ENCODE data around the gene DCDC1. TPM values are rescaled to one million over a fixed set of nuclear protein-coding genes. Genes with fewer than 3 reads are reported as not detected.

Gene DCDC1
- total RNA-seq, 1 donor from 2014 or later, result not detected

DNA sequence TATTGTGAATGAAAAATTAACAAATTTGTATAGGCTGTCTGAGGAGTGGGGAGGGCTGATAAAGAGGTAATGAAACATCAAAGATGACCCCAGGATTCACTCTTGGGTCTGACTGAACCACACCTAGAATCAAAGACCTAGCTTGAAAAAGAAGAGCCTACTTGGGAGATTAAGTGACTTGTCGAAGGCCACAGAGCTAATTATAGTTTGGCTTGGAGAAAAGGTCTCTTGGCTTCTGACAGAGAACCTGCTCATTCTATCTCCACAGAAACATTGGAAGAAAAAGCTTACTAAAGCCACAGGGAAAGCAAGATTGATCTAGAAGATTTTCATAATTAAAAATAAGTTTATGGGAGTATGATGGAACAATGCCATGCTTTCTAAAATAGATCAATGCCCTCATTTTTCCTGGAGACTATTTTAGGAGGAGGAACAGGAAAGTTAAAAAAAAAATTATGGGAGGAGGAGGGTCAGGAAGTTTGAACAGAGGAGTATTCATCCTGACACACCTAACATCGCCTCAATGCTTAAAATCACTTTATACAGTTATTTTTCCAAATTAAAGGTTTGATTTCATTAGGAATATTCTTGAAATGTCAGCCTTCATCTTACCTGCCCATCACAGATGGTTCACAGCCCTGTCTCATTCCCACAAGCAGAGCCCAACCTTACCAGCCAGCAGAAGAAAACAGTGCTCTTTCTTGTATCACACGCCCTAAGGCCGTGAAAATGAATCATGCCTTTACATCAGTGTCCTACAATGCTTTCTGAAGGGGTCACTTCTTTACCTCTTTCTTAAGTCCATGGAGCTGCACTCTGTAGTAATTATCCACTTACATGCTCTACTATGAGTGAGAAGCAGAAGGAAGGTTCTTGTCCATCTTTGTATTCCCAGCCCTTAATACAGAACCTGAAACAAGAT, 552.3 kb downstream of the DCDC1 start:
- H3K27me3 ChIP-seq (ENCODE audit: control insufficient read depth in 3 of 3, insufficient read depth in 3 of 3, low read length in 3 of 3), result no peaks in the 10 kb centered on the region
- H3K27ac ChIP-seq (ENCODE audit: low read depth, low read length), result peak overlapping the region; percentile 8
- H3K4me1 ChIP-seq (ENCODE audit: control insufficient read depth in 3 of 3, insufficient read depth in 3 of 3, low read length in 3 of 3), result peaks cover 14 to 22% (median 19%) of the 10 kb centered on the region in 3 donors
- no peak overlapping the region for H3K9ac ChIP-seq (ENCODE audit: low read depth in 1 of 3, low read length in 3 of 3)
- no peak overlapping the region for H3K4me3 ChIP-seq (ENCODE audit: low read length in 3 of 3)
- no peaks in the 10 kb centered on the region for H3K36me3 ChIP-seq (ENCODE audit: control insufficient read depth in 3 of 3, insufficient read depth in 3 of 3, low read length in 3 of 3)
- H3K9me3 ChIP-seq (ENCODE audit: control insufficient read depth in 3 of 3, low read length in 3 of 3), result no peaks in the 10 kb centered on the region

- Histone ChIP-seq H3K27ac (ENCODE audit: low read depth, low read length) (no peak overlapping the region), H3K36me3 (ENCODE audit: control insufficient read depth in 3 of 3, insufficient read depth in 3 of 3, low read length in 3 of 3) (no peaks in the 10 kb centered on the region)
Observed at GRCh38 chr11:30815619-30816018, 553.9 kb downstream of the DCDC1 start.

GRCh38 chr11:30814737-30815136, 554.8 kb downstream of the DCDC1 start:
- Histone ChIP-seq H3K9ac (ENCODE audit: low read depth in 1 of 3, low read length in 3 of 3) (no peak overlapping the region), H3K27ac (ENCODE audit: low read depth, low read length) (no peak overlapping the region), H3K27me3 (ENCODE audit: control insufficient read depth in 3 of 3, insufficient read depth in 3 of 3, low read length in 3 of 3) (no peaks in the 10 kb centered on the region), H3K4me1 (ENCODE audit: control insufficient read depth in 3 of 3, insufficient read depth in 3 of 3, low read length in 3 of 3) (peaks cover 10 to 28% (median 19%) of the 10 kb centered on the region in 3 donors), H3K4me3 (ENCODE audit: low read length in 3 of 3) (no peak overlapping the region), H3K36me3 (ENCODE audit: control insufficient read depth in 3 of 3, insufficient read depth in 3 of 3, low read length in 3 of 3) (no peaks in the 10 kb centered on the region), H3K9me3 (ENCODE audit: control insufficient read depth in 3 of 3, low read length in 3 of 3) (no peaks in the 10 kb centered on the region)

More at GRCh38 chr11:30815619-30816018, 553.9 kb downstream of the DCDC1 start:
- Histone ChIP-seq H3K9me3 (ENCODE audit: control insufficient read depth in 3 of 3, low read length in 3 of 3) (no peaks in the 10 kb centered on the region), H3K27me3 (ENCODE audit: control insufficient read depth in 3 of 3, insufficient read depth in 3 of 3, low read length in 3 of 3) (no peaks in the 10 kb centered on the region), H3K4me1 (ENCODE audit: control insufficient read depth in 3 of 3, insufficient read depth in 3 of 3, low read length in 3 of 3) (peaks cover 10 to 28% (median 19%) of the 10 kb centered on the region in 3 donors), H3K4me3 (ENCODE audit: low read length in 3 of 3) (no peak overlapping the region), H3K9ac (ENCODE audit: low read depth in 1 of 3, low read length in 3 of 3) (no peak overlapping the region)

Other genes with a start within 250 kb of the DCDC1 start
- 11.5 TPM for gene DNAJC24, start 121 bp upstream of the DCDC1 start, total RNA-seq
- gene IMMP1L, start 139.9 kb upstream of the DCDC1 start, total RNA-seq, result 17.7 TPM
- gene ELP4, start 140.0 kb upstream of the DCDC1 start, total RNA-seq, result 25.6 TPM

All from skeletal muscle tissue (tissue), 4 donors.